ENCODE measurements around the gene GCSAM. TPM values are rescaled to one million over a fixed set of nuclear protein-coding genes. Genes with fewer than 3 reads are reported as not detected.

Gene GCSAM
- total RNA-seq, 2 experiments from 2014 or later, result 6.5 to 6.8 TPM

GRCh38 chr3:112096176-112096575, 36.9 kb downstream of the GCSAM start:
- Mint-ChIP-seq H3K27me3 (no peaks in the 10 kb centered on the region), H3K4me1 (ENCODE audit: low read depth) (peaks cover 18% of the 10 kb centered on the region), H3K9me3 (no peaks in the 10 kb centered on the region), H3K4me3 (no peak overlapping the region), H3K36me3 (ENCODE audit: low read depth) (peaks cover 6% of the 10 kb centered on the region), H3K27ac (no peak overlapping the region)
- Histone ChIP-seq H3K27me3 (ENCODE audit: control insufficient read depth in 1 of 2, insufficient read depth in 2 of 2, low read length in 2 of 2) (no peaks in the 10 kb centered on the region), H3K36me3 (ENCODE audit: insufficient read depth, low read length) (no peaks in the 10 kb centered on the region), H3K4me3 (ENCODE audit: low read length) (no peak overlapping the region), H3K27ac (ENCODE audit: low read depth in 1 of 2, low read length in 2 of 2) (no peak overlapping the region), H3K9me3 (ENCODE audit: control insufficient read depth in 1 of 2, insufficient read depth in 1 of 2, low read length in 2 of 2) (no peaks in the 10 kb centered on the region), H3K4me1 (ENCODE audit: insufficient read depth, low read length) (peaks cover 9% of the 10 kb centered on the region)
- no peak for TF ChIP-seq CTCF (IDR thresholded peaks at IDR 0.05)
- DNase-seq (no peak), ATAC-seq (ENCODE audit: poor library complexity) (no peak)
- intact Hi-C loops (cut with DNase I, micrococcal nuclease), result no loop called here
- CTCF ChIA-PET, result no interaction called here
- POLR2A ChIA-PET, result no interaction called here

- no peak for TF ChIP-seq CTCF (IDR thresholded peaks at IDR 0.05)
- Histone ChIP-seq H3K27ac (ENCODE audit: low read depth in 1 of 2, low read length in 2 of 2) (no peak overlapping the region), H3K4me1 (ENCODE audit: insufficient read depth, low read length) (peaks cover 11% of the 10 kb centered on the region), H3K36me3 (ENCODE audit: insufficient read depth, low read length) (no peaks in the 10 kb centered on the region), H3K27me3 (ENCODE audit: control insufficient read depth in 1 of 2, insufficient read depth in 2 of 2, low read length in 2 of 2) (no peaks in the 10 kb centered on the region), H3K9me3 (ENCODE audit: control insufficient read depth in 1 of 2, insufficient read depth in 1 of 2, low read length in 2 of 2) (no peaks in the 10 kb centered on the region), H3K4me3 (ENCODE audit: low read length) (no peak overlapping the region)
- ATAC-seq (ENCODE audit: poor library complexity), result no peak
- Mint-ChIP-seq H3K4me1 (ENCODE audit: low read depth) (peaks cover 22% of the 10 kb centered on the region), H3K27ac (no peak overlapping the region), H3K36me3 (ENCODE audit: low read depth) (peaks cover 6% of the 10 kb centered on the region), H3K4me3 (no peak overlapping the region), H3K9me3 (no peaks in the 10 kb centered on the region), H3K27me3 (no peaks in the 10 kb centered on the region)
- POLR2A ChIA-PET, result no interaction called here
- CTCF ChIA-PET, result no interaction called here
- DNase-seq, result no peak
- intact Hi-C loops (cut with DNase I, micrococcal nuclease), result no loop called here
These were observed 37.3 kb downstream of the GCSAM start for GRCh38 chr3:112095731-112096130.

- intact Hi-C loops (cut with DNase I, micrococcal nuclease), result no loop called here
- TF ChIP-seq CTCF (IDR thresholded peaks at IDR 0.05), result no peak
- no peaks in the 10 kb centered on the region for H3K36me3 ChIP-seq (ENCODE audit: insufficient read depth, low read length)
- H3K9me3 ChIP-seq (ENCODE audit: control insufficient read depth in 1 of 2, insufficient read depth in 1 of 2, low read length in 2 of 2), result no peaks in the 10 kb centered on the region
- H3K27me3 ChIP-seq (ENCODE audit: control insufficient read depth in 1 of 2, insufficient read depth in 2 of 2, low read length in 2 of 2), result no peaks in the 10 kb centered on the region
- Mint-ChIP-seq H3K27me3 (no peaks in the 10 kb centered on the region), H3K27ac (no peak overlapping the region), H3K4me3 (no peak overlapping the region), H3K36me3 (ENCODE audit: low read depth) (peaks cover 6% of the 10 kb centered on the region), H3K4me1 (ENCODE audit: low read depth) (peaks cover 38% of the 10 kb centered on the region), H3K9me3 (no peaks in the 10 kb centered on the region)
- DNase-seq, result no peak
- peaks cover 17% of the 10 kb centered on the region for H3K4me1 ChIP-seq (ENCODE audit: insufficient read depth, low read length)
- no peak for ATAC-seq (ENCODE audit: poor library complexity)
- no peak overlapping the region for H3K27ac ChIP-seq (ENCODE audit: low read depth in 1 of 2, low read length in 2 of 2)
- no peak overlapping the region for H3K4me3 ChIP-seq (ENCODE audit: low read length)
- POLR2A ChIA-PET, result interaction anchor here (1.0 to 1.2 kb wide), 2 partner anchors 17 to 24 kb away, joined by 3 to 4 read pairs; no protein-coding TSS in a partner anchor
- CTCF ChIA-PET, result no interaction called here
These were observed 39.9 kb downstream of the GCSAM start for GRCh38 chr3:112093180-112093522.

Data from CD4-positive, alpha-beta T cell (primary cell).